Measurements from ENCODE around the gene CCDC40.

GRCh38 chr17:80083136-80083661, 46.8 kb downstream of the CCDC40 start:
- TF ChIP-seq CTCF (conservative IDR thresholded peaks at IDR 0.05 in 1 of 2, IDR thresholded peaks at IDR 0.05 in 1 of 2; ENCODE audit: low read depth in 1 of 2, low read length in 2 of 2) (no peak), EZH2 (IDR thresholded peaks at IDR 0.05; ENCODE audit: low read length, missing control alignments) (no peak)

Measured in fibroblast of lung (primary cell).